Common myeloid progenitor, CD34-positive (primary cell): Measurements from ENCODE around the gene IFT88.

Experiments
- CTCF ChIA-PET: fragments of 350-600 bp; sonication (Branson Sonifier 250); formaldehyde crosslinking; loops from one replicate; lab custom pipeline; 2021; ENCODE audit warnings: antibody characterized with exemption; lab: Charles Lee
- POLR2A ChIA-PET: fragments of 350-600 bp; sonication (Branson Sonifier 250); formaldehyde crosslinking; loops from one replicate; lab custom pipeline; 2021; ENCODE audit warnings: antibody characterized with exemption; lab: Charles Lee
- DNase-seq, 3 donors: peaks; one replicate each; pipeline versions ENCODE4 v3.0.0 to v3.0.0-alpha.2; 2013
- H3K27ac ChIP-seq, 2 experiments: 1 replicate in 1 of 2; 2 replicates in 1 of 2; pipeline ENCODE4 v1.7.0; 2013; ENCODE audit warnings: inconsistent platforms in 2 of 2, low read length in 2 of 2, mild to moderate bottlenecking in 2 of 2, low read depth in 1 of 2, moderate library complexity in 1 of 2; ENCODE audit not compliant: severe bottlenecking in 2 of 2, insufficient read depth in 1 of 2, poor library complexity in 1 of 2
- H3K27me3 ChIP-seq, 5 experiments: replicated peaks in 2 of 5; 1 replicate in 3 of 5; 2 replicates in 2 of 5; pipeline versions ENCODE4 v1.6.1 to v1.7.0; 2013; ENCODE audit warnings: low read length in 4 of 5, mild to moderate bottlenecking in 2 of 5, moderate library complexity in 2 of 5, inconsistent platforms in 1 of 5; ENCODE audit not compliant: insufficient read depth in 5 of 5, control insufficient read depth in 4 of 5
- H3K36me3 ChIP-seq, 4 experiments: 1 replicate in 2 of 4; 2 replicates in 2 of 4; pipeline versions ENCODE4 v1.6.1 to v1.7.0; 2013; ENCODE audit warnings: low read length in 3 of 4, control low read depth in 1 of 4, mild to moderate bottlenecking in 1 of 4; ENCODE audit not compliant: control insufficient read depth in 4 of 4, insufficient read depth in 4 of 4
- H3K4me1 ChIP-seq, 4 experiments: 1 replicate in 3 of 4; 2 replicates in 1 of 4; pipeline versions ENCODE4 v1.6.1 to v1.7.1; 2013; ENCODE audit warnings: low read length in 3 of 4, mild to moderate bottlenecking in 3 of 4, control low read depth in 1 of 4, inconsistent platforms in 1 of 4, moderate library complexity in 1 of 4; ENCODE audit not compliant: control insufficient read depth in 4 of 4, insufficient read depth in 4 of 4; ENCODE audit errors: control extremely low read depth in 1 of 4
- H3K4me3 ChIP-seq, 7 experiments: 1 replicate in 4 of 7; 2 replicates in 3 of 7; pipeline versions ENCODE4 v1.5.1 to v1.7.0; 2013; ENCODE audit warnings: mild to moderate bottlenecking in 7 of 7, low read length in 6 of 7, moderate library complexity in 6 of 7, inconsistent platforms in 2 of 7, low read depth in 2 of 7, control low read depth in 1 of 7; ENCODE audit not compliant: insufficient read depth in 4 of 7, control insufficient read depth in 1 of 7; ENCODE audit errors: extremely low read depth in 1 of 7
- H3K9me3 ChIP-seq, 5 experiments: 1 replicate in 4 of 5; 2 replicates in 1 of 5; pipeline versions ENCODE4 v1.6.1 to v1.7.1; 2013; ENCODE audit warnings: low read length in 4 of 5, mild to moderate bottlenecking in 2 of 5, inconsistent platforms in 1 of 5, low read depth in 1 of 5, moderate library complexity in 1 of 5; ENCODE audit not compliant: control insufficient read depth in 4 of 5, insufficient read depth in 2 of 5; ENCODE audit errors: control extremely low read depth in 1 of 5
- WGBS: methylation state at CpG from one replicate; pipeline ENCODE4 v1.1.5; 2013; ENCODE audit not compliant: insufficient coverage; 5-methylcytosine and 5-hydroxymethylcytosine counted together

IFT88 gene

DNA sequence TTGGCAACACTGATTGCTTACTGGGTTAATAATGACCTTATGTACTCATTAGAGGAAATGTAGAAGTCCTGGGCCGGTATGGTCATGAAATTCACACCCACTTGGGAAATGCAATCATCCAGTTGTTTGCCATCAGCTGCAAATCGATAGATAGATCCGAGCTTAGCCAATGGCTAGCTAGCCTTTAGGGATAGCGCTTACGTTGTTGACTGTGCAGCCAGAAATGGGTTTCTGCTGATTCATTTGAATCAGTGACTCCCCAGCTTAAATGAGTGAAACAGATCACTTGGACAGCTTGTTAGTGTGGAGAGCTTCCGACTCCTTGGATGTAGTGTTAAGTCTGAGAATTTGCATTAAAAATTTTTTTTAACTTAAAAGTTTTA, 148.4 kb downstream of the IFT88 start:
- peaks cover 0 to 13% (median 3%) of the 10 kb centered on the region in 4 experiments for H3K4me1 ChIP-seq
- no peak overlapping the region for H3K27ac ChIP-seq
- H3K27me3 ChIP-seq, result peaks cover 0 to 2% (median 0%) of the 10 kb centered on the region in 5 experiments
- H3K36me3 ChIP-seq, result no peaks in the 10 kb centered on the region
- 98% methylated on average over 5 of the region's 6 CpGs for WGBS
- H3K4me3 ChIP-seq, result no peak overlapping the region
- no peak for DNase-seq
- ChIA-PET POLR2A (no interaction called here), CTCF (interaction anchor here (0.8 to 2.3 kb wide), 7 partner anchors 10 to 225 kb away, joined by 3 to 11 read pairs (median 4); no protein-coding TSS in a partner anchor)
- no peaks in the 10 kb centered on the region for H3K9me3 ChIP-seq

DNA sequence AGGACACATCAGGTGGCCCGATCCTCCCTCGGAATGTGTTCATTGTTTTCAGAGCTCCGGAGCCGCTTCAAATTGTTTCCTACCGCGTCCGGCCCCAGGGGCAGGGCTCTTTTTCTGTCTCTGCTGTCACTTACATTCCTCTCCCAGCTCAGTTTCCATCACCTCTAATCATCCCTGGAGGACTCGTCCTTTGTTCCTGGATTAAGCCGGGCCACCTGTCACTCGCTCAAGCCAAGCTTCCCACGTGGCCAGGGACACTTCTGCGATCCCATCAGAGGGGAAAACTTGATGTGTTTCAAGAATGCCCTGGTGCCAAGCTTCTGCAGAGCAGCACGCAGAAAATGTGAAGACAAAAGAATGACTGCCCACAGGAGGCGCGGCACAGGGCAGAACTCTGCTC, 150.0 kb downstream of the IFT88 start:
- H3K9me3 ChIP-seq, result peaks cover 0 to 2% (median 0%) of the 10 kb centered on the region in 5 experiments
- no peak for DNase-seq
- ChIA-PET POLR2A (no interaction called here), CTCF (interaction anchor here (0.6 to 1.2 kb wide), 2 partner anchors 112 to 230 kb away, joined by 3 read pairs; no protein-coding TSS in a partner anchor)
- 97% methylated on average over 15 of the region's 15 CpGs for WGBS
- H3K4me3 ChIP-seq, result no peak overlapping the region
- no peak overlapping the region for H3K27ac ChIP-seq
- no peaks in the 10 kb centered on the region for H3K36me3 ChIP-seq
- H3K27me3 ChIP-seq, result peaks cover 0 to 17% (median 4%) of the 10 kb centered on the region in 5 experiments
- peaks cover 0 to 22% (median 10%) of the 10 kb centered on the region in 4 experiments for H3K4me1 ChIP-seq

DNA sequence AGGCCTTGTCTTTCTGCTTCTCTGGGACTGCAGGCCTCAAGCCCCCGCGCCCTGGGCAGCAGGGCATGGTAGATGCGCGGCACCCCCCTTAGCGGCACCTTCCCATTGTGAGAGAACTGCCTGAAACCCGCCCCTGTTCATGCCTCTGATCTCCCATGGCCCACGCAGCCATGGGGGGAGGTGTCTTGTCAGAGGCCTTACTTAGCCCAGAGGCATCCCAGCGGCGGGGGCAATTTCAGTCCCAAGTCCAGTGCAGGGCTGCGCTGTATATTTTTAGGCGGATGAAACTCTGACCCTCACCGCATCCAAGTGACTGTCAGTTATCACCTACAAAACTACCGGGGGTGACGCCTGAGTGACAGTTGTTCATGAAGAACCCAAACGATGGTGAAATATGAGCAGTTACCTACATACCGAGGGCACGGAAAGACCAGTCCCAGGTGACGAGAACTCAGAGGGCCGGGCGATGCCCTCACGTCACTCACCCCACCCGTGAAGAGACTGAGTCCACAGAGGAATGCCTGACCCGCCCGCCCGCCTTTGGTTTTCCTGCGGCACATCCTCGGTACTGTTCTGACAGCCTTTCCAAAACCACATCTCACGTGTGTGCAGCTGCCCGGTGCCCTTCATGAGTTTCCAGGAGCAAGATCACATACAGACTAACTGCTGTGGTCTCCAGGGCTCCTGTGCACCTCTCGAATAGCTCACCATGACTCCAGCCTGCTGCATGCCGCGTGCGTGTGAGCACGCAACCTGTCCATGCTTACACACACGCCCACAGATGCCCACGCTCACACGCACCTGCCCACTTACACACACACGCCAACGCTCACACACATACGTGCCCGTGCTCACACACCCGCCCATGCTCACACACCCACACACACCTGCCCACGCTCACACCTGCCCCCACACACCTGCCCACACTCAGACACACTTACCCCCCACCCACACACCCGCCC, 150.9 kb downstream of the IFT88 start:
- WGBS, result 93% methylated on average over 34 of the region's 44 CpGs
- H3K4me3 ChIP-seq, result no peak overlapping the region
- peaks cover 0 to 23% (median 7%) of the 10 kb centered on the region in 5 experiments for H3K27me3 ChIP-seq
- ChIA-PET POLR2A (no interaction called here), CTCF (interaction anchor here (0.6 to 1.2 kb wide), 3 partner anchors 11 to 231 kb away, joined by 3 read pairs; no protein-coding TSS in a partner anchor)
- no peak for DNase-seq
- no peak overlapping the region for H3K27ac ChIP-seq
- peaks cover 0 to 2% (median 0%) of the 10 kb centered on the region in 5 experiments for H3K9me3 ChIP-seq
- no peaks in the 10 kb centered on the region for H3K36me3 ChIP-seq
- H3K4me1 ChIP-seq, result peaks cover 0 to 26% (median 8%) of the 10 kb centered on the region in 4 experiments

- POLR2A ChIA-PET, result no interaction called here
- CTCF ChIA-PET, result no interaction called here
- H3K36me3 ChIP-seq, result no peaks in the 10 kb centered on the region
- H3K9me3 ChIP-seq, result peaks cover 0 to 2% (median 0%) of the 10 kb centered on the region in 5 experiments
- DNase-seq, result no peak
- peaks cover 0 to 25% (median 8%) of the 10 kb centered on the region in 4 experiments for H3K4me1 ChIP-seq
- H3K4me3 ChIP-seq, result no peak overlapping the region
- 91% methylated on average over 11 of the region's 12 CpGs for WGBS
- H3K27me3 ChIP-seq, result peaks cover 0 to 23% (median 7%) of the 10 kb centered on the region in 5 experiments
- no peak overlapping the region for H3K27ac ChIP-seq
Measured at GRCh38 chr13:20718958-20719566, 152.1 kb downstream of the IFT88 start.

DNA sequence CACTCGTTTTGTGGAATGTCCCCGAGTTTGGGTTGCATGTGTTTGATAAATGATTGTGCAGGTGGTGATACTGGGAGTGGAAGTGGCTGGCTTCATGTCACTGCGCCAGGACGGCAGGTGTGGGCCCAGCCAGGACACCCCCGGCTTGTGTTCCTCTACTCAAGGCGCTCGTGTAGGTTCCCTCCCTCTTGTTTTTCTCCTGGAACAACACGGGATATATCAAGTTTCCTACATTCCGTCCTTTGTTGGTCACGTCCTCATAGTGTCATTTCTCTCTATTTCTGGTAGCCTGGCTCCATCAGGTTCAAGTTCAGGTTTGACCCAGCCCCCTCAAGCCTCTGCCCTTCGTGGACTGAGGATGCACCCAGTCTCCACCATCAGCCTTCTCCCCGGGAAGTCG, 152.8 kb downstream of the IFT88 start:
- Histone ChIP-seq H3K36me3 (no peaks in the 10 kb centered on the region), H3K27ac (no peak overlapping the region), H3K9me3 (peaks cover 0 to 2% (median 0%) of the 10 kb centered on the region in 5 experiments), H3K4me3 (no peak overlapping the region), H3K27me3 (peaks cover 0 to 23% (median 7%) of the 10 kb centered on the region in 5 experiments), H3K4me1 (peaks cover 0 to 18% (median 7%) of the 10 kb centered on the region in 4 experiments)
- ChIA-PET CTCF (no interaction called here), POLR2A (no interaction called here)
- 96% methylated on average over 11 of the region's 13 CpGs for WGBS
- no peak for DNase-seq

DNA sequence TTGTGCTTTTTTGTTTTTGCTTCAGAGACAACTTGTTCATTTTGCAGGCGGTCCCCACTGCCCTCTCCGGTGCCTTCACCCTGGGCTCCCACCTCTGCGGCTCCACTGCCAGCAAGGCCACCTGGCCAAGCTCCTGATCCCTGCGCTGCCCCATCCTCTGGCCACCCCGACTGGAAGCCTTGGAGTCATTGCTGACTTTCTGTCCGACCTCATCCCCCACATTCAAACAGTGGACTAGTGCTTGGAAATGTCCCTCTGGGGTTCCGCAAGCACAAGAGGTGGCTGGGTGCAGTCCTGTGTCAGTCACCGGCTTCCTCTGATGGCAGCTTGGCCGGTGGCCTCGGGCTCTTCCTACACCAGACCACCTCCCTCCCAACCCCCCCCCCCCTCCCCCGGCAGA, 153.5 kb downstream of the IFT88 start:
- 86% methylated on average over 10 of the region's 11 CpGs for WGBS
- Histone ChIP-seq H3K4me1 (peaks cover 0 to 13% (median 7%) of the 10 kb centered on the region in 4 experiments), H3K27me3 (peaks cover 0 to 23% (median 7%) of the 10 kb centered on the region in 5 experiments), H3K4me3 (no peak overlapping the region), H3K27ac (no peak overlapping the region), H3K36me3 (no peaks in the 10 kb centered on the region), H3K9me3 (peaks cover 0 to 2% (median 0%) of the 10 kb centered on the region in 5 experiments)
- CTCF ChIA-PET, result no interaction called here
- DNase-seq, result no peak
- POLR2A ChIA-PET, result no interaction called here
